ENCODE data around the gene HNRNPH2.

- TF ChIP-seq CTCF (IDR thresholded peaks at IDR 0.05 in 4 of 5, conservative IDR thresholded peaks at IDR 0.05 in 1 of 5) (no peak), POLR2A (IDR thresholded peaks at IDR 0.05) (no peak)
Observed at GRCh38 chrX:101442085-101442484, 34.1 kb downstream of the HNRNPH2 start.
